Measurements from ENCODE around the gene FOXP1. TPM values are rescaled to one million over a fixed set of nuclear protein-coding genes. Genes with fewer than 3 reads are reported as not detected.

FOXP1 gene
- total and polyA plus RNA-seq, 2 donors (not counting 1 experiment from before 2014, with no cell fraction given): 91.1 to 508 TPM

GRCh38 chr3:71456156-71456555 lies 127.4 kb downstream of the FOXP1 start:
- peak; percentile 62 for DNase-seq
- H3K9me3 Mint-ChIP-seq (ENCODE audit: insufficient read depth): no peaks in the 10 kb centered on the region
- H3K4me3 Mint-ChIP-seq: peak overlapping the region; percentile 83
- peak overlapping the region; percentile 94 for H3K27ac Mint-ChIP-seq
- Histone ChIP-seq H3K4me1 (ENCODE audit: control insufficient read depth in 2 of 2, insufficient read depth in 2 of 2, low read length in 2 of 2) (peaks cover 70 to 77% of the 10 kb centered on the region in 2 donors), H3K27ac (ENCODE audit: low read length in 2 of 2) (peak overlapping the region; percentile 80 to 86), H3K4me3 (ENCODE audit: control extremely low read depth in 1 of 5, extremely low read depth in 1 of 5, insufficient read depth in 1 of 5, low read depth in 2 of 5, low read length in 4 of 5) (peak overlapping the region; percentile 9 to 53 (median 48)), H2AFZ (ENCODE audit: insufficient read depth, low read depth, low read length, poor library complexity, severe bottlenecking) (peak overlapping the region; percentile 52), H3K9me3 (ENCODE audit: control extremely low read depth in 1 of 3, control insufficient read depth in 2 of 3, insufficient read depth in 1 of 3, low read length in 2 of 3) (peaks cover 0 to 6% (median 0%) of the 10 kb centered on the region in 3 donors), H4K20me1 (ENCODE audit: control insufficient read depth, insufficient read depth, low read length, poor library complexity, severe bottlenecking) (no peaks in the 10 kb centered on the region), H3K4me2 (replicated peaks; ENCODE audit: low read depth, low read length, poor library complexity, severe bottlenecking) (peak overlapping the region; percentile 69), H3K79me2 (ENCODE audit: control insufficient read depth, insufficient read depth, low read length) (peaks cover 96% of the 10 kb centered on the region), H3K9ac (ENCODE audit: low read length) (peak overlapping the region; percentile 62), H3K27me3 (replicated peaks in 1 of 4; ENCODE audit: control extremely low read depth in 1 of 4, control insufficient read depth in 3 of 4, insufficient read depth in 4 of 4, low read length in 3 of 4) (no peaks in the 10 kb centered on the region), H3K36me3 (replicated peaks in 1 of 2; ENCODE audit: control extremely low read depth in 1 of 2, control insufficient read depth in 1 of 2, extremely low read depth in 1 of 2, insufficient read depth in 2 of 2, low read length in 1 of 2) (no peaks in the 10 kb centered on the region)
- no peaks in the 10 kb centered on the region for H3K27me3 Mint-ChIP-seq
- ChIA-PET CTCF (interaction anchor here (0.5 to 3.7 kb wide), 14 partner anchors 8 to 642 kb away, joined by 3 to 25 read pairs (median 4); no protein-coding TSS in a partner anchor), POLR2A (interaction anchor here (0.6 to 3.0 kb wide), 3 partner anchors 13 to 124 kb away, joined by 3 to 15 read pairs (median 10); no protein-coding TSS in a partner anchor)
- TF ChIP-seq CTCF (IDR thresholded peaks at IDR 0.05) (peak; percentile 20), EZH2 (IDR thresholded peaks at IDR 0.05; ENCODE audit: borderline replicate concordance, insufficient read depth, low read depth, low read length, poor library complexity, severe bottlenecking) (no peak)
- peaks cover 76% of the 10 kb centered on the region for H3K4me1 Mint-ChIP-seq
- 0% methylated on average over 1 of the region's 4 CpGs for WGBS (ENCODE audit: insufficient coverage)
- ATAC-seq (ENCODE audit: low read depth): peak; percentile 54
- intact Hi-C loops (cut with micrococcal nuclease): loop anchor here (1.0 to 5.0 kb wide), 4 partner anchors 8 to 57 kb away; no protein-coding TSS in a partner anchor

All from B cell (primary cell).